Glomerular visceral epithelial cell (primary cell): Measurements from ENCODE around the gene SPRYD3.
A peak's percentile ranks its signal among the peaks of the same experiment; 100 is the strongest.
"Not testable (repeated sequence)": the region's sequence is repeated elsewhere in the genome, so short reads cannot be mapped to it uniquely, and the experiment has no call there.

Source experiments
- DNase-seq: peaks from one replicate; pipeline ENCODE4 v3.0.0-alpha.2; 2016; ENCODE audit errors: extremely low spot score

Gene SPRYD3

DNA sequence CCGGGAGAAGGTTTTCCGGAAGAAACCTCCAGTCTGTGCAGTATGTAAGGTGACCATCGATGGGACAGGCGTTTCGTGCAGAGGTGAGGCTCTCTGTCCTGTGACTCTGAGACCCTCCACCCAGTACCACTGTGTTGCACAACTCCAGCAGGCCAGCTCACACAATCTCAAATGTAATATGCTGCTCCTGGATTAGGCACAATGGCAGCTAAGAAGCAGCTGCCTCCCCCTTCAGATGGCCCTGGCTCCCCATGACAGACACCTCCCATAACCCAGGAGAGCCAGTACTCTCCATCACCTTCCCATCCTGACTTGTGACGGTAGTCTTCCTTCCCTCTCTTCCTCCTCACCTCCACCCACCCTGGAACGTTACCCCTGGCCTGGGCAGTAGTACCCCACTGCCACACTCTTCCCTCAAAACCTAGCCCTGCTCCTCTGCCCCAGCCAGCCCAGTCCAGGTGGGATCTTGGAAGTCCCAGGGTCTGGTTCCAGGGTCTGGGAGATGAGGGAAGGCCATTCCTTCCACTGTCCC, 27.2 kb downstream of the SPRYD3 start:
- no peak for DNase-seq

DNA sequence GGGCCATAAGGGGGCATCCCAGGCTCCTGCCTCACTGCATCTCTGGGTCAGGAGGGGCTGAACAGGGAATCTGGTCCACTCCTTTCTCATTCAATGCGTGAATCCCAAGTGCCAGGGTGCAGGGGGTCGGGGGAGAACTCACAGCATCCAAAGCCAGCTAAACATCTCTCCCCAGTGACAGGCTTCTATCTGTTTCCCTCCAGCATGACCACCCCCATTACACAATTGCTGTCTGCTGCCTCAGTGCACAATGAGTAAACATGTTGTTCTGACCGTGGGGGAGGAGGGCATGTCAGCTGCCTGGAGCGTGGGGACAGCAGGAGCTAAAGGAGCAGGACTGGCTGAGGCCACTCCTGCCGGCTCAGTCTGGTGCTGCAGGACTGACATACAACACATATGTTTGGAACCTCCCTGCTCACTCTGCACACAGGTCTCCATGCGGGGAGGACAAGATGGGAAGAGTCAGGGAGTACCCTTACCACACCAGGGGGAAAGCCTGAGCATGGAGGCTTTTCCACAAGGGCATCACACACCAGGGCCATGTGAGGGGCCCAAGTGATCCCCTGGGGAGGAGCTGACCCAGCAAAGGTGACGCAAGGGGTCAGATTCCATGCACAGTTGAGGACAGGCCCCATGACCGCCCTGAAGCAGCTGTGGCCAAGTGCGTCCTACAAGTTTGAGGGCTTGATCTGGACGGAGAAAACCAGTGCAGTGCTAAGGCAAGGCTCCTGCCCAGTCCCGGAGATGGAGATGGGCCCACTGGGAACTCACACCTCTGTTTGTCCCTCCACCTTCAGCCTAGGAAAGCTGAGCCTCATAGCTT, 27.9 kb downstream of the SPRYD3 start:
- peak; percentile 37 for DNase-seq

DNA sequence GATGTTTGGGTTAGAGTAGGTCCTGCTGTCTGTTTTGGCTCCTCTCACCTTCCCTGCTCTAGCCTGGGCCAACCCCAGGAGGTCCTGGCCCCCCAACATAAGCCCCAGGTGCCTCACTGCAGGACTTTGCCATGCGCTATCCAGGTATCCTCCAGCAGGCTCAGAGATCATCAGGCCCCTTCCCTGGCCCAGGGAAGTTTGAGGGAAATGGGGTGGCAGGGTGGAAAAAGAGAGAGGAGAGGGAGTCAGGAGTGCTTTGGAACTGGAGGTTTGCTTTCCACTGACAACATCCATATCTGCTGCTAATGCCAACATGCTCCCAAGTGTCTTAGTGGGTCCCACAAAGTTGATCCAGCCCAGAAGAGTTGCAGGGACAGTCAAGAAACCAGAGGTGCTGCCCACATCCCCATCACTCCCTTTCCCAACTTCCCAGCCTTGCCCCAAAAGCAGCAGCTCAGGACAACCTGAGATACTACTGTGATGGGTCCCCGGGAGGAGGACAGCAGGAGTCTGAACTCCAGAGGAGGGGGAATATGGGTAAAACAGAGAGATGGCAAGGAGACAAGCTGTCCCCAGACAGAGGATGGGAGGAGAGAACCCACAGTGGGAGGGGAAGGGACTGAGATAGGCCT, 28.6 kb downstream of the SPRYD3 start:
- no peak for DNase-seq

GRCh38 chr12:53049571-53050318, 29.4 kb downstream of the SPRYD3 start, which contains the start of gene TNS2:
TSS of gene TNS2 (plus strand) at chr12:53050065. CDS start at chr12:53050186, 121 bp downstream.
- DNase-seq, result peak; percentile 57

- DNase-seq, result peak; percentile 52
Observed at GRCh38 chr12:53048780-53049401, 30.3 kb downstream of the SPRYD3 start.

GRCh38 chr12:53048033-53048779, 31.0 kb downstream of the SPRYD3 start:
- peak; percentile 56 for DNase-seq

GRCh38 chr12:53047221-53048032, 31.8 kb downstream of the SPRYD3 start:
- DNase-seq, result peak; percentile 80

- peak; percentile 94 for DNase-seq
Observed at GRCh38 chr12:53046655-53047220, 32.5 kb downstream of the SPRYD3 start.

- DNase-seq, result no peak
Observed at GRCh38 chr12:53045696-53046045, 33.5 kb downstream of the SPRYD3 start.

DNA sequence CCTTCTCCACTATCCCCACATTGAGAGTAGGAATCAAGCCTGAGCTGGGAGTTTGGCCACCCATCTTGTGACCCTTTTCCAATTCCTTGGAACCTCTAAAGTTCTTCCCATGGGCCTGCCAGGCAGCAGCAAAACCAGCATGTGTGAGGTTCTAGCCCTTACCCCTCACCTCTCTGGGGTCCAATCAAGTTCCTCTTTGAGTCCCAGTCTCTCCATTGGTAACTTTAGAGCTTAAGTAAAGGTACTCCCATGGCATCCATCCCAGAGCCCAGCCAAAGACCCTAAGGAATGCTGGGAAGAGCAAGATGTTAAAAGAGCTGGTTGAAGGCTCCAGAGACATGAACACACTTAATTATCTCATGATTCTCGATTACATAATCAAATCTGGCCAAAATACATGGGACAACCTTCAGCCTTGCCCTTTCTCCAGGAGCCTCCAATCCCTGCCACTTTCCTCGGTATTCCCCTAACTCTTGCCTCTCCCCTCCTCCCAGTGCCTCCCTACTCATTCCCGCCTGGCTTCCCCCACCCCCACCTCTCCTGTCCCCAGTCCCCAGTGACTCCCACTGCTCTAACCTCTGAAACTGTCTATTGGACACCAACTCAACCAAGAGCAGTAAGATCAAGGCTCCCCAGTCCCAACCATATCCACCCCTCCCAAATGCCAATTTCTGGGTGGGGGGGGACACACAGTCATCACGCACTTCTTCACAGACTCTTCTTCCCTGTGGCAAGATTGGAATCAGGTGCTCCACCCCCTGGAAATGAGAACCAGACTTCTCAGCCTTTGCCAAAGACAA, 34.1 kb downstream of the SPRYD3 start:
- DNase-seq, result no peak

- DNase-seq, result no peak
Observed at GRCh38 chr12:53044052-53044581, 35.1 kb downstream of the SPRYD3 start.

DNA sequence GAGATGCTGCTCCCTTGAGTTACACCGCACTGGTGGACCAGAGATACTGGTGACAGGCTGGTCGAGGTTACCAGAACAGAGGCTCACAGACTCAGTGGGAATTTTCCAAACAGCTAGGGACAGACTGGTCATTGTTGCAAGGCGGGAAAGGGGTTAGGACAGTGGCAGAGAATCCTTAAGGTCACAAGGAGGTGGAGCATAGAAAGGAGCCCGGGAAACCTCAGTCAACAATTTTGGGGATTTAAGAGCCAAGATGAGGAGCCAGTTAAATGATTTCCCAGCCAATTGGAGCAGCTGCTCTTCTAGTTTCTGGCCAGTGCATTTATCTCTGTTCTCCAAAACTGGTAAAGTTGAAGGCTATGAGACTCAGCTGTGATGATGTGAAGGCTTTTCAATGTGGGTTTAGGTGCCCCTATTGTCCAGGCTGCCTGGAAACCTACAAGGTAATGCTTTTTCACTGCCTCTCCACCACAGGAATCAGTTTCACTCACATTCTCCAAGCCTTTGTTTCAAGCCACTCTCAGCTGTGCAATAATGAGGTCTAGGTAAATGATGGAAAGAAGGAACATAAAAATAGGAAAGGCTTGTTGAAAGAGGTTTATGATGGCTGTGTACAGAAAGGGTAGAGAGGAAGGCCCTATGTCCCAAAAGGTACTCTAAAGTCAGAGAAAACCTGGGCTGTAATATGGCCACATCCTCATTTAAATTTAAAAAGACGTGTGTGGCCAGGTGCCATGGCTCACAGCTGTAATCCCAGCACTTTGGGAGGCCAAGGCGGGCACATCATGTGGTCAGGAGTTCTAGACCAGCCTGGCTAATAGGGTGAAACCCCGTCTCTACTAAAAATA, 36.4 kb downstream of the SPRYD3 start:
- DNase-seq, result no peak

DNA sequence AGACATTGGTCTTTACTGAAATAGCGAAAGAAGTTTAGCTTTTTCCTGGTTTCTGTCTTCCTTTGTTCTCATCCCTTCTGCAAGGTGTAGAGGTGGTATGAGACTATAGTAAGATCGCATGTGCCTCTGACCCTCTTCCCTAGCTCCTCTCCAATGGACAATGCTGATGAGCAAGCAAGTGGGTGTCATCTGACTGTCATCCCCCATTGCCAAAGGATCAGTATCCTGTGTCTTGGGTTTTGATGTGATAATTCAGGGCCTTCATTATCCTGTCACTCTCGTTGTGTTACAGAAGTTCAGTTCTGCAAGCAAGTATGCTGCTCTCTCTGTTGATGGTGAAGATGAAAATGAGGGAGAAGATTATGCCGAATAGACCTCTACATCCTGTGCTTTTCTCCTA, 39.3 kb downstream of the SPRYD3 start:
- DNase-seq, result no peak

DNA sequence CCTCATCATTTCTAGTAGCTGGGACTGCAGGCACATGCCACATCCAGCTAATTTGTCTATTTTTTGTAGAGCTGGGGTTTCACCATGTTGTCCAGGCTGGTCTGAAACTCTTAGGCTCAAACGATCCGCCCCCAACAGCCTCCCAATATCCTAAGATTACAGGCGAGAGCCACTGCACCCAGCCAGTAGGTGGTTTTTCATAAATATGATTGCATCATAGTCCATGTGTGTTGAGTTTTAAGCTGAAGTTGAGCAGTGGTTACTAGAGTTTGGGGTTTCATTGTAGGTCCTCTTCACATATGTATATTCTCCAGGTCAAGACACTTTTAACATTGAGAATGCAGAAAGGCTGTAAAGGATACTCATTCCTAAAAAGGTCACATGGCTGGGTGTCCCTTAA, 42.4 kb downstream of the SPRYD3 start:
- DNase-seq, result no peak

- no peak for DNase-seq
Observed at GRCh38 chr12:53034459-53034858, 44.7 kb downstream of the SPRYD3 start.

DNA sequence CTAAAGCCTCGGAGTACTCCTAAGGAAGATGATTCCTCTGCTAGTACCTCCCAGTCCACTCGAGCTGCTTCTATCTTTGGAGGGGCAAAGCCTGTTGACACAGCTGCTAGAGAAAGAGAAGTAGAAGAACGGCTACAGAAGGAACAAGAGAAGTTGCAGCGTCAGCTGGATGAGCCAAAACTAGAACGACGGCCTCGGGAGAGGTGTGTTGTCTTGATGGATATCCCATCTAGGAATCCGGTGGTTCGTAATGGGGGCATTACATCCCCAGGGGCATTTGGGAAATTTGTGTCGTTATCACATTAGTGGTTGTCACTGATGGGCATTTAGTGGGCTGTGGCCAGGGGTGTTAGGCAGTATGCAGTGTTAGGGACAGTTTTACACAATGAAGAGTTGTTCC, 45.4 kb downstream of the SPRYD3 start:
- not testable (repeated sequence) for DNase-seq

DNA sequence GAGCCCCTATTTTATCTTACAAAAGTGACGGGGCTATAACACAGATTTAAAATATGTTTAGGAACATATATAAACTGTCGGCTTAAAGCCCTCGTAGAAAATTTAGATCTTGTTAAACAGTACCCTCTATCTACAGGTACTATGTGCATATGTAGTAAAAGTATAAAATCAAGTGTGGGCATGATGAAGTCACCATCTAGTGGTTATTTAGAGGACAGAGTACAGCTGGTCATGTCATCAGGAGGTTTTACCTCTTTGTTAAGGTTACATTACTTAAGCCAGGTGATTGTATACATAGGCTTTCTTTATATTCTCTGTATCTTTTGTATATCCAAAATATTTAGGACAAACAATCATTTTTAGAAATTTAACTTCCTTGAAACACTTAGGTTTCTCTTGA, 47.6 kb downstream of the SPRYD3 start:
- DNase-seq, result no peak

DNA sequence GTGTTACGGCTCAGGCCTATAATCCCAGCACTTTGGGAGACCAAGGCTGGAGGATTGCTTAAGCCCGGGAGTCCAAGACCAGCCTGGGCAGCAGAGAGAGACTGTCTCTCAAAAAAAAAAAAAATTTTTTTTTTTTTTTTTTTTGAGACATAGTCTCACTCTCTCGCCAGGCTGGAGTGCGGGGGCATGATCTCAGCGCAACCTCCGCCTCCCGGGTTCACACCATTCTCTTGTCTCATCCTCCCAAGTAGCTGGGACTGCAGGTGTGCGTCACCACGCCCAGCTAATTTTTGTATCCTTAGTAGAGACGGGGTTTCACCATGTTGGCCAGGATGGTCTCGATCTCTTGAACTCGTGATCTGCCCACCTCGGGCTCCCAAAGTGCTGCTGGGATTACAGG, 52.2 kb downstream of the SPRYD3 start:
- not testable (repeated sequence) for DNase-seq
